ENCODE data around the gene SERPINB10. TPM values are rescaled to one million over a fixed set of nuclear protein-coding genes. Genes with fewer than 3 reads are reported as not detected.

Gene SERPINB10
- polyA plus RNA-seq, 2 of the 4 experiments (the other 2 are of a cell fraction) = not detected

GRCh38 chr18:63899206-63899605 lies 8.6 kb upstream of the SERPINB10 start:
- POLR2A ChIA-PET = no interaction called here
- ATAC-seq (no peak), FAIRE-seq (no peak), DNase-seq (ENCODE audit: low read depth in 1 of 2, low spot score in 1 of 2) (no peak)
- Histone ChIP-seq H3K27ac (no peak overlapping the region), H3K4me2 (no peak overlapping the region), H3K4me1 (no peaks in the 10 kb centered on the region), H3K4me3 (no peak overlapping the region), H3K9me3 (no peaks in the 10 kb centered on the region)
- CTCF ChIA-PET = no interaction called here
- peak; percentile 39 for TF ChIP-seq MAFK (IDR thresholded peaks at IDR 0.05; ENCODE audit: partially characterized antibody)
- TF ChIP-seq SMC3 (IDR thresholded peaks at IDR 0.05) = no peak

DNA sequence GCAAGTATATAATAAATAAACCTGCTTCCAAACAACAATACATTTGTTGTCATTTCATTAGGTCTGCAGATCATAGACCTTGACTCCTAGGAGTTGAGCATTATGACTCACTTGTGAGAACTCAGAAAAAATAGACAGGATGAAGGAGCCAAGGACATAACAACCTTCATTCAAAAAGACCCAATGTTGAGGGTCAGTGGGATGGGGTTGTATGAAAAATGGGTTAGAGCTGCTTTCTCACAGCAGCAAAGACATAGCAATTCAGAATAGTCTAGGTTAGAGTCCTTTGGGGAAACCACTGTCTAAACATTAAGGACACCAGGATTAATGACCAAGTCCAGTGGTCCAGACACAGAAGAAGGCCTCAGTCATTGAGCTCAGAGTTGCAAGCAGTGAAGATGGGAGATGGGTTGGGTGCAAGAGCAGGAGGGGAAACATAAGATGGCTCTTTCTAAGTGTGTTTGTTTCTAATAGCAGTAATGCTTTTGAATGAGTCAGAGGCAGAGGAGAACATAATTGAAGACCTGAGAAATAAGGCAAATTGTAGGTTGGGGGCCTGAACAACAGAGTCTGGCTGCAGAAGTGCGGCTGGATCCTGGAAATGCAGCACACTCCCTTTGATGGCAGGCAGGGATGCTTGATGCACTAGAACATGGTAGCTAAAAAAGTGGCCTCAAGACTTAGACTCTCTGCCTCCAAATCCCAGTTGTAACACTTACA lies 3.7 kb upstream of the SERPINB10 start:
- Histone ChIP-seq H3K27ac (no peak overlapping the region), H3K9me3 (no peaks in the 10 kb centered on the region), H3K4me3 (no peak overlapping the region), H3K4me1 (no peaks in the 10 kb centered on the region), H3K4me2 (no peak overlapping the region)
- ATAC-seq = no peak
- no peak for DNase-seq (ENCODE audit: low read depth in 1 of 2, low spot score in 1 of 2)
- whole genome bisulfite sequencing (ENCODE audit: missing lambda C conversion rate) = 0% methylated on average over 1 of the region's 1 CpG
- no peak for FAIRE-seq
- TF ChIP-seq EHMT2 (IDR thresholded peaks at IDR 0.05; ENCODE audit: low read depth) (no peak), ZSCAN20 (CRISPR knock-in tag; IDR thresholded peaks at IDR 0.05) (no peak), RFX5 (IDR thresholded peaks at IDR 0.05) (no peak), SMC3 (IDR thresholded peaks at IDR 0.05) (no peak), HOXB13 (CRISPR knock-in tag; IDR thresholded peaks at IDR 0.05; ENCODE audit: low read depth) (no peak), EHF (CRISPR knock-in tag; IDR thresholded peaks at IDR 0.05) (no peak), TP53 (CRISPR knock-in tag; IDR thresholded peaks at IDR 0.05) (no peak), MAFK (IDR thresholded peaks at IDR 0.05; ENCODE audit: partially characterized antibody) (no peak), EP300 (IDR thresholded peaks at IDR 0.05) (no peak), CHD4 (IDR thresholded peaks at IDR 0.05; ENCODE audit: borderline replicate concordance) (no peak), JUN (IDR thresholded peaks at IDR 0.05) (no peak), KDM5A (IDR thresholded peaks at IDR 0.05) (no peak), MAZ (IDR thresholded peaks at IDR 0.05; ENCODE audit: borderline replicate concordance, low read depth, low read length) (no peak), CHD2 (IDR thresholded peaks at IDR 0.05; ENCODE audit: low read length, partially characterized antibody) (no peak), NPAS2 (CRISPR knock-in tag; IDR thresholded peaks at IDR 0.05; ENCODE audit: borderline replicate concordance) (no peak), BCL3 (IDR thresholded peaks at IDR 0.05) (no peak), PBX3 (IDR thresholded peaks at IDR 0.05) (no peak)
- TF ChIP-seq, protein P1, sequence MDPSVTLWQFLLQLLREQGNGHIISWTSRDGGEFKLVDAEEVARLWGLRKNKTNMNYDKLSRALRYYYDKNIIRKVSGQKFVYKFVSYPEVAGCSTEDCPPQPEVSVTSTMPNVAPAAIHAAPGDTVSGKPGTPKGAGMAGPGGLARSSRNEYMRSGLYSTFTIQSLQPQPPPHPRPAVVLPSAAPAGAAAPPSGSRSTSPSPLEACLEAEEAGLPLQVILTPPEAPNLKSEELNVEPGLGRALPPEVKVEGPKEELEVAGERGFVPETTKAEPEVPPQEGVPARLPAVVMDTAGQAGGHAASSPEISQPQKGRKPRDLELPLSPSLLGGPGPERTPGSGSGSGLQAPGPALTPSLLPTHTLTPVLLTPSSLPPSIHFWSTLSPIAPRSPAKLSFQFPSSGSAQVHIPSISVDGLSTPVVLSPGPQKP (IDR thresholded peaks at IDR 0.05; ENCODE audit: low read depth, low read length) = no peak
- TF ChIP-seq, protein P2, sequence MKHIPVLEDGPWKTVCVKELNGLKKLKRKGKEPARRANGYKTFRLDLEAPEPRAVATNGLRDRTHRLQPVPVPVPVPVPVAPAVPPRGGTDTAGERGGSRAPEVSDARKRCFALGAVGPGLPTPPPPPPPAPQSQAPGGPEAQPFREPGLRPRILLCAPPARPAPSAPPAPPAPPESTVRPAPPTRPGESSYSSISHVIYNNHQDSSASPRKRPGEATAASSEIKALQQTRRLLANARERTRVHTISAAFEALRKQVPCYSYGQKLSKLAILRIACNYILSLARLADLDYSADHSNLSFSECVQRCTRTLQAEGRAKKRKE (CRISPR knock-in tag; IDR thresholded peaks at IDR 0.05; ENCODE audit: low read depth) = no peak
- TF ChIP-seq, protein P3, sequence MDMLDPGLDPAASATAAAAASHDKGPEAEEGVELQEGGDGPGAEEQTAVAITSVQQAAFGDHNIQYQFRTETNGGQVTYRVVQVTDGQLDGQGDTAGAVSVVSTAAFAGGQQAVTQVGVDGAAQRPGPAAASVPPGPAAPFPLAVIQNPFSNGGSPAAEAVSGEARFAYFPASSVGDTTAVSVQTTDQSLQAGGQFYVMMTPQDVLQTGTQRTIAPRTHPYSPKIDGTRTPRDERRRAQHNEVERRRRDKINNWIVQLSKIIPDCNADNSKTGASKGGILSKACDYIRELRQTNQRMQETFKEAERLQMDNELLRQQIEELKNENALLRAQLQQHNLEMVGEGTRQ (IDR thresholded peaks at IDR 0.05) = no peak
- ChIA-PET POLR2A (no interaction called here), CTCF (no interaction called here)
